NCI-H510A (cell line): ENCODE data around the gene CRADD.
"Not testable (repeated sequence)": the region's sequence is repeated elsewhere in the genome, so short reads cannot be mapped to it uniquely, and the experiment has no call there.

ENCODE experiments used
- DNase-seq: peaks from one replicate; lab custom pipeline; 2025; lab: John Stamatoyannopoulos, UW

Gene CRADD

DNA sequence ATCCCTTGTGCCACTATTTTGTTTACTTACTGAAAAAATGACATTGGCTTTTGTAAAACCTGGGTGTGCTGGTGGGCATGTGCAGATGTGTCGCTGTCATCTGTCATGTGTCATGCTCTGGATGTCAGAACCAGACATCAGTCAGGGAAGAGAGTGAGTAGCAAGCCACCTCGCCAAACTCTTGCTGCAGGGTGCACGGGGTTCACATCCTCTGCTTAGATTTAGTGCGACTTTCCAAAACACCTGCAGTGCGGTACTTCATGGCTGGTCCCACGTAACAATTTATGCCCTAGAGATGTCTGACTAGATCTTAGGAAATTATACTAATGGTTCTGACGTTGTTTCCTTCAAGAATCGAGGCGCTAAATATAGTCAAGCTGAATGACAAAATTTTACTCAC lies 106.7 kb downstream of the CRADD start:
- DNase-seq = no peak

DNA sequence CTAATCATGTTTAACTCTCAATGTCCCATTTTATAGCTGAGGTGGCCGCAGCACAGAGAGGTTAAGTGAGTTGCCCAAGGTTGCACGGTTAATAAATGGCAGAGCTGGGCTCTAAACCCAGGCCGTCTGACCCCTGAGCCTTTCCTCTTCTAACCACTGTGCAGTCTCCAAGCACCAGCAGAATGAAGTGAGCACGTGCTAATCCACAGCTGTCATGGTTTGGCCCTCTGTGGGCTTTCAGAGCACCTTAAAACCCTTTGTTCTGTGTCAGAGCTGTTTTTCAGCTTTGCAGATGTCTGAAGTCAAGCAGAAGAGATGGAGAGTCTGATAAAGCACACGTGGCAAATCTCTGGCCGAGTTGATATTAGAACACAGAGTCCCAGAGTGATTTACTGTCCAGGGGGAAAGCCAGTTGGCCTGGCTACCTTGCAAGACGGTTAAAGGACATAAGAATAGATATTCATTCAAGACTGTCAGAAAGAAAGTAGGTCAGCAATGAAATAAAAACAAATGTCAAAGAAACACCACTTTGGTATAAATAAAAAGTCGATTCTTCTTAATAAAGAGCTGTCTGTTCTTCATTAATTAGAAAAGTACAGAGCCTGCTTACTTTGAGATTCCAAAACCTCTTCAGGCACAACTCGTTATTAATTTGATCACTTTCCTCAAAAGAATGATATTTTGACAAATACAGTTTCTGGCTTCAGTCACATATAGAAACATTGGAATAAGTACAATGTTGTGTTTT lies 107.3 kb downstream of the CRADD start:
- DNase-seq = no peak

DNA sequence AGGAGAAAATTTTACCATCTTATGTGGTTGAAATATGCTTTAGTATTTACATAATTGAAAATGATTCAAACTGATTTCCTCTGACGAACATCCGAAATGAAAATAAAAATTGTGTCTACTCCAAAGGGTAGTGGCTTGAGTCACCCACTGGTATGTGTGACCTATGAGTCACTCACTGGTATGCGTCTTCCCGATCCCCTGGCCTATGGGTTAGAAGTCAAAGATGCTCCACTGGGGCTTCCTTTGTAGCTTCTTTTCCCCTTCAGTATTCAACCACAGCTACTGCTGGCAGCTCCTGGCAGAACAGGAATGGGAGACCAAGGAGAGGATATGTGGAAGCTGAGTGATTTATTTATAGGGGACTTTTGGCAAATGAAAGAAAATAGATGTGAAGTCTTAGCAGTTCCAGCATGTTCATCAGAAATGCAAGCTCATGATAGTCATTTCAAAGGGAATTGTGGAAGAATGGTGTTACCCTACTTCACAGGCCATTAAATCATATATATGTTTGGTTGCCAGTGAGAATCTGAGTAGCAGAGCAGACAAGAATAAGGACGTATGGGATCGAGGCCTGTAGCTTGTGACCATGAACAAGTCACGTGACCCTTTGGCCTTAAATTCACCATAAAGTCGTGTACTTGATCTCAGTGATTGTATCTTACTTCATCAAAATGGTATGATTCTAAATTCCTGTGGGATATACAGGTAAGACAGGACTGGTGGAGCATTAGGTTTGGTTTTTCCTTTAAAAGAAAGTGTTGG lies 108.3 kb downstream of the CRADD start:
- DNase-seq = no peak

- no peak for DNase-seq
Measured at GRCh38 chr12:93786656-93787397, 109.7 kb downstream of the CRADD start.

- no peak for DNase-seq
Measured at GRCh38 chr12:93788853-93789252, 111.7 kb downstream of the CRADD start.

GRCh38 chr12:93789767-93790166 lies 112.6 kb downstream of the CRADD start:
- no peak for DNase-seq

DNA sequence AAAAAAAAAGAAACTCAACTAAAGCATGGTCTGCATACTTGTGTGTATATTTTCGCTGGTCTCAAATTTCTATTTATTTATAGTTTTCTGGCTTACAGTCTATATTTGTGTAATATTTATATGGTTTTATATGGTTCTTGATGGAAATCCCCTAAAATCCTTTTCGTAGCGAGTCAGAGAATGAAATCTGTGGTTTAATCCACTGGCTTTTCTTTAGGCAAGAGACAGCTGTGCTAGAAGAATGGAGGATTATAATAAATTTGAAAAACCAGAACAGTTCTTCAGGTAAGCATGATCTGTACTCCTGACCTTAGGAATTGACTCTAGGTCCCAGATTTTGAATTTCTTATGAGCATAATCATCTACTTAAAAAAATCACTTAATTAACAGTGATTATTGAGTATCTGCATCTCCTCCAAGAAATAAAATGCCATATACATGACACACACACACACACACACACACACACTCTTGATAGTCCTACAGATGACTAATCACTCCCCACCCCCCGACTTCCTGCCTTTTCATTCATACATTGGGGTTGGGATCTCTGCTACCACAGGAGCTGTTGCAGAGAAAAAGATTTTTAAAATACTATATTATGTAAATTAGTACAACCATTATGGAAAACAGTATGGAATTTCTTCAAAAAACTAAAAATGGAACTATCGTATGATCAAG lies 113.4 kb downstream of the CRADD start:
- DNase-seq = no peak

GRCh38 chr12:93793007-93793406 lies 115.8 kb downstream of the CRADD start:
- no peak for DNase-seq

- DNase-seq = no peak
Measured at GRCh38 chr12:93793983-93794382, 116.8 kb downstream of the CRADD start.

GRCh38 chr12:93794738-93795137 lies 117.6 kb downstream of the CRADD start:
- no peak for DNase-seq

DNA sequence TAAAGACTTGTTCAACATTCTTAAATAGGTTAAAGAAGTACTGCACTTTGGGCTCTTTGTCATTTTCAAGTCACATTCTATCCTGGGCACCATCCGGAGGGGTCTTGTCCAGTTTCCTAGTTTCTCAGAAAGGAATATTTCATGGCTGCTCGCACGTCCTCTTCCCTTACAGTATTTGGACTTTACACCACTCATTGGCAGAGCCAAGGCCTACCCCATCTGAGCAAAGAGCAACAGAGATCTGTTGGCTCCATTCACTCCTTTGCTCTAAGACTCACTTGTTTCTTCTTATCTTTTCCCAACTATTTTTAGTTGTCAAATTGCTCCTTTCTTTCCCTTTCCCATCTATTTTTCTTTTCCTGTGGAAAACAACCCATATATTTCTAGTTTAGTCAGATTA lies 118.2 kb downstream of the CRADD start:
- DNase-seq = no peak

- no peak for DNase-seq
Measured at GRCh38 chr12:93796729-93797128, 119.6 kb downstream of the CRADD start.

GRCh38 chr12:93798279-93799151 lies 121.3 kb downstream of the CRADD start:
- no peak for DNase-seq

DNA sequence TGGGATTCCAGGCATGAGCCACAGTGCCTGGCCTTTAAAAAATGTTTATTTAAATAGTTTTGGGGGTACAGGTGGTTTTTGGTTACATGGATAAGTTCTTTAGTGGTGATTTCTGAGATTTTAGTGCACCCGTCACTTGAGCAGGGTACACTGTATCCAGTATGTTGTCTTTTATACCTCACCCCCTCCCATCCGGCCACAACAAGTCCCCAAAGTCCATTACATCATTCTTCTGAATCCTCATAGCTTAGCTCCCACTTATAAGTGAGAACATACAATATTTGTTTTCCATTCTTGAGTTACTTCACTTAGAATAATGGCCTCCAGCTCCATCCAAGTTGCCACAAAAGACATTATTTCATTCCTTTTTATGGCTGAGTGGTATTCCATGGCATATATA lies 124.5 kb downstream of the CRADD start:
- DNase-seq = not testable (repeated sequence)

DNA sequence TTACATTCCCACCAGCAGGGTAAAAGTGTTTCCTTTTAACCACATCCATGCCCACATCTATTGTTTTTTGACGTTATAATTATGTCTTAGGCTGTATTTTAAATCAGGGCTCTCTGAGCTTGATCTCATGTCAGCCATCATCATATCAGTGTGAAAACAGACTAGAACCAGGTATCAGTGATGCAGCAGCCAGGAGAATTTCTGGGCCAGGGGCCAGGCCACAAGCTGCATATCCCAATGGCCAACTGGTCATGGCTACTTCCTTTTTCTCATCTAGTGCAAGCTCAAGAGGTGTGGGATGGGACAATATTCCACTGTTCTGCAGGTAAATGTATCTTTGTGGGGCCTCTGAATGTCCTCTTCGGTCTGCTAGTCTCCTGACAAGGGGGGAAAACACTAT lies 125.1 kb downstream of the CRADD start:
- DNase-seq = no peak

- no peak for DNase-seq
Measured at GRCh38 chr12:93802698-93803423, 125.7 kb downstream of the CRADD start.

DNA sequence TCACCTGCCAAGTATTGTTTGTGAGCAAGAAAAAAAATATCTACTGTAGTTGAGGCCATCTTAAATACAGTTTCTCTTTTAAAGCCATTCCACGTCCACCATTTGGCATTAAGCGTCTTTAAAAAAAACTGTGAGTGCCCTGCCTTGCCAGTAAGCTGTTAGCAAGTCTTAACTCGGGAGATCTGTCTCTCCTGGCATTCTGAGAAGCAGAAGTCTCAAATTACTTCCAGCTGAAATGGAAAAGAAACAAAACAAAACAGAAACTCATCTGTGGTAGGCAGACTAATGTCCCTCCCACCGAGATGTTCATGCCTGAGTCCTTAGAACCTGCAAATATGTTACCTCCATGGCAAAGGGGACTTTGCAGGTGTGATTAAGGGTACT lies 126.2 kb downstream of the CRADD start:
- DNase-seq = no peak

GRCh38 chr12:93804392-93805179 lies 127.4 kb downstream of the CRADD start:
- DNase-seq = no peak

DNA sequence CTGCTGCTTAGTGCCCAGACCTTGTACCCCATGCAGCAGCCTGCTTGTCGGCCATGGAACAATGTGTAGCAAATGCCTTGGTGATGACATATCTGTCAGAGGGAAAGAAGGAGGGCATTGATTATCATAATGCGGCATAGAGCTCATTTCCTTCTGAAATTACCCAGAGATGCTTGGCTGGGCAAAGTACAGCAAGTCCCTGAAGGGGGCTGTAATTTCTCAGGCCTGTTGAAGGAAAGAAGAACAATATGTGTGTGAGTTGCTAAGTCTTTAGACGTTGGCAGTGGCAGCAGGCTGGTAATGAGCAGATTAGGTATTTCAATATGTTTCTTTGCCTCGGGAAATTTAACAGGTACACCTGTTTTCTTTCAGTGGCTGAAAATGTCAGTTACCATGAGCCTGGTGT lies 128.6 kb downstream of the CRADD start:
- no peak for DNase-seq

- DNase-seq = no peak
Measured at GRCh38 chr12:93807354-93807753, 130.2 kb downstream of the CRADD start.
